Heart left ventricle (tissue), 16 donors: ENCODE measurements around the gene HPRT1. TPM values are rescaled to one million over a fixed set of nuclear protein-coding genes. Genes with fewer than 3 reads are reported as not detected.
A peak's percentile ranks its signal among the peaks of the same experiment; 100 is the strongest.

Experiments
- ATAC-seq, 4 donors: fragments of 200-7000 bp; cut with Tn5 transposase; one replicate each; pipeline ENCODE4 v1.9.1; 2020 to 2022; ENCODE audit warnings: moderate library complexity in 4 of 4, mild to moderate bottlenecking in 3 of 4, moderate number of reproducible peaks in 1 of 4
- DNase-seq, 5 donors: peaks; one replicate each; pipeline ENCODE4 v3.0.0-alpha.2; 2020
- H3K27ac ChIP-seq, 12 donors: fragments of 200-600 bp; sonication (generic) in 4 of 12; one replicate each; pipeline versions ENCODE4 v1.5.0 to v1.8.0; 2016 to 2022; ENCODE audit warnings: mild to moderate bottlenecking in 2 of 12
- H3K27me3 ChIP-seq, 9 donors: fragments of 200-600 bp; sonication (generic) in 2 of 9; one replicate each; pipeline versions ENCODE4 v1.5.1 to v1.8.0; 2016 to 2022; ENCODE audit warnings: mild to moderate bottlenecking in 3 of 9
- H3K36me3 ChIP-seq, 9 donors: fragments of 200-600 bp; sonication (generic) in 2 of 9; one replicate each; pipeline versions ENCODE4 v1.5.0 to v1.8.0; 2018 to 2022; ENCODE audit warnings: mild to moderate bottlenecking in 2 of 9
- H3K4me1 ChIP-seq, 12 donors: fragments of 200-600 bp; sonication (generic) in 4 of 12; one replicate each; pipeline versions ENCODE4 v1.5.0 to v1.8.0; 2016 to 2022; ENCODE audit warnings: mild to moderate bottlenecking in 3 of 12
- H3K4me3 ChIP-seq, 12 donors: fragments of 200-600 bp; sonication (generic) in 4 of 12; one replicate each; pipeline versions ENCODE4 v1.5.0 to v1.8.0; 2017 to 2022; ENCODE audit warnings: mild to moderate bottlenecking in 9 of 12, moderate library complexity in 4 of 12
- H3K9me3 ChIP-seq, 12 donors: fragments of 200-600 bp; sonication (generic) in 4 of 12; one replicate each; pipeline versions ENCODE4 v1.5.0 to v1.8.0; 2016 to 2022; ENCODE audit warnings: mild to moderate bottlenecking in 1 of 12
- POLR2A ChIP-seq, 2 donors: fragments of 450-650 bp; IDR thresholded peaks; one replicate each; pipeline ENCODE4 v1.6.1; 2017; ENCODE audit warnings: antibody characterized with exemption in 2 of 2, mild to moderate bottlenecking in 2 of 2, moderate library complexity in 2 of 2
- WGBS, 4 donors: extraction: QIAGEN DNeasy Blood & Tissue Kit in 2 of 4; methylation state at CpG; one replicate each; pipeline versions ENCODE4 v1.1.5 to v1.1.7; 2013 to 2018; 5-methylcytosine and 5-hydroxymethylcytosine counted together
- intact Hi-C, 10 donors: fragments of 100-400 bp; cut with DNase I; formaldehyde crosslinking; loops; one replicate each; pipeline versions ENCODE4 v1.11.1 to v1.14.2; 2022
- polyA plus RNA-seq, 2 donors: library from polyadenylated mRNA; stranded (reverse); fragments of 200-250 nt; gene quantifications; one replicate each; pipeline ENCODE4 v1.2.3, GENCODE V29; 2013
- total RNA-seq, 9 donors: library from RNA; depleted of rRNA in 2 of 9; stranded (reverse); fragments of >200 nt in 2 of 9; fragmentation: NEBNext Ultra II Directional in 3 of 9; extraction: Animal tissue kit (Norgen Biotek cat#: 25700) in 3 of 9; gene quantifications; one replicate each; pipeline versions ENCODE4 v1.1.0 to v1.2.4, GENCODE V29; 2016 to 2023
- TF ChIP-seq, protein P1 (sequence below), 12 donors: fragments of 200-600 bp; sonication (generic) in 4 of 12; IDR thresholded peaks; one replicate each; pipeline versions ENCODE4 v1.5.0 to v1.8.0; 2018 to 2022; ENCODE audit warnings: antibody characterized with exemption in 12 of 12, mild to moderate bottlenecking in 5 of 12
- donor health status: ischemic (EF 13 %, LVEDD 7.1; RV severe dilation, severe dysfunction).
- donor health status: healthy with polysubstance abuse.
- donor health status: DM: no; HTN: yes; CAD: no.
- donor health status: DM: no; HTN: no; CAD: no.
- donor health status: ischemic (EF 25% LVEDD 6.9; RV normal size, moderate dysfunction).
- donor health status: ischemic (EF 25% LVEDD 5.7; RV mildly dilated, moderate dysfunction).
- donor health status: healthy.
- donor health status: DM: yes; HTN: yes; CAD: no.
- donor health status: ischemic (EF 35%, LVEDD 5.7; RV mildly dilated, moderate dysfunction).
- donor health status: nonischemic (EF 11% LVEDD 7.7; RV severe dilation, severe dysfunction).
- donor health status: DM: yes; HTN: yes; CAD: no.
- donor health status: PGD.
- donor health status: ischemic (EF 29% LVEDD 5.4; RV normal size, mild dysfunction).
- donor health status: nonischemic (EF 23%, LVEDD 6.1; RV moderate dilation, normal function).

Gene HPRT1
- total and polyA plus RNA-seq, 11 donors: 9.2 to 35.1 (median 25.6) TPM

DNA sequence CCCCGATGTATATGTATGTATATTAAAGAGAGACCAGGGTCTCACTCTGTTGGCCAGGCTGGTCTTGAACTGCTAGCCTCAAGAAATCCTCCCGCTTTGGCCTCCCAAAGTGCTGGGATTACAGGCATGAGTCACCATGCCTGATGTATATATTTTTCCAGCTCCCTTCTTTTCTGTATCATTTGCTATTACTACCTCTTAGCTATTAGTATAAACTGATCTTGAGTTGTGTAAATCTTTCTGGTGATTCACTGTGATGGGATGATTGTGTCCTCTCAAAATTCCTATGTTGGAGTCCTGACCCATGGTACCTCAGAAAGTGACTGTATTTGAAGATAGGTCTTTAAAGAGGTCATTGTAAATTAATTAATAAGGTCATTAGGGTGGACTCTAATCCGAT, 53.1 kb downstream of the HPRT1 start:
- 80 to 96% (median 89%) methylated on average over 3 of the region's 3 CpGs for WGBS, 4 donors
- Histone ChIP-seq H3K9me3 (no peaks in the 10 kb centered on the region), H3K27ac (no peak overlapping the region), H3K4me3 (no peak overlapping the region), H3K27me3 (no peaks in the 10 kb centered on the region), H3K4me1 (no peaks in the 10 kb centered on the region), H3K36me3 (no peaks in the 10 kb centered on the region)
- intact Hi-C loops: no loop called here
- TF ChIP-seq, protein P1, sequence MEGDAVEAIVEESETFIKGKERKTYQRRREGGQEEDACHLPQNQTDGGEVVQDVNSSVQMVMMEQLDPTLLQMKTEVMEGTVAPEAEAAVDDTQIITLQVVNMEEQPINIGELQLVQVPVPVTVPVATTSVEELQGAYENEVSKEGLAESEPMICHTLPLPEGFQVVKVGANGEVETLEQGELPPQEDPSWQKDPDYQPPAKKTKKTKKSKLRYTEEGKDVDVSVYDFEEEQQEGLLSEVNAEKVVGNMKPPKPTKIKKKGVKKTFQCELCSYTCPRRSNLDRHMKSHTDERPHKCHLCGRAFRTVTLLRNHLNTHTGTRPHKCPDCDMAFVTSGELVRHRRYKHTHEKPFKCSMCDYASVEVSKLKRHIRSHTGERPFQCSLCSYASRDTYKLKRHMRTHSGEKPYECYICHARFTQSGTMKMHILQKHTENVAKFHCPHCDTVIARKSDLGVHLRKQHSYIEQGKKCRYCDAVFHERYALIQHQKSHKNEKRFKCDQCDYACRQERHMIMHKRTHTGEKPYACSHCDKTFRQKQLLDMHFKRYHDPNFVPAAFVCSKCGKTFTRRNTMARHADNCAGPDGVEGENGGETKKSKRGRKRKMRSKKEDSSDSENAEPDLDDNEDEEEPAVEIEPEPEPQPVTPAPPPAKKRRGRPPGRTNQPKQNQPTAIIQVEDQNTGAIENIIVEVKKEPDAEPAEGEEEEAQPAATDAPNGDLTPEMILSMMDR (IDR thresholded peaks at IDR 0.05): no peak
- TF ChIP-seq POLR2A (IDR thresholded peaks at IDR 0.05): no peak
- DNase-seq (no peak), ATAC-seq (no peak)

DNA sequence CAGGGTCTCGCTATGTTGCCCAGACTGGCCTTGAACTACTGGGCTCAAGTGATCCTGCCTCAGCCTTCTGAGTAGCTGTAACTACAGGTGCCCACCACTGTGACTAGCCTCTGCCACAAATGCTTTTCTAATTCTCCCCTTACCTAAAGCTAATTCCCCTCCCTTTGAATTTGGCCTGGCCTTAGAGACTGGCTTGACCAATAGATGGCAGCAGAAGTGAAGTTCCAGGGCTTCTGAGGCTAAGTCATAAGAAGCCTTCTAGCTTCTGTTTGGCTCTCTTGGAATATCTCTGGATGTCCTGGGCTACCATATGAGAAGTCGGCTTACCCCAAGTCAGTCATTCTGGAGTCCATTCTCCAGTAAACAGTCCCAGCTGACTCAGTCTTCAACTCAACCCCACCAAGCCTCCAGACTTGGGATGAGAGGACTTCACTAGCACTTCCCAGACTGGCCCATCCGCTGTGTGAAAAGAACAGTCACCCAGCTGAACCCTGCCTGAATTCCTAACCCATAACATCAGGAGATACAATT, 61.0 kb downstream of the HPRT1 start:
- 66 to 82% (median 70%) methylated on average over 3 of the region's 3 CpGs for WGBS, 4 donors
- Histone ChIP-seq H3K9me3 (no peaks in the 10 kb centered on the region), H3K27ac (no peak overlapping the region), H3K36me3 (no peaks in the 10 kb centered on the region), H3K4me3 (no peak overlapping the region), H3K27me3 (no peaks in the 10 kb centered on the region), H3K4me1 (no peaks in the 10 kb centered on the region)
- intact Hi-C loops: loop anchor here in 9 of 10 donors (1.0 to 10.0 kb wide), 6 partner anchors 231 to 236 kb away; no protein-coding TSS in a partner anchor
- peak in 1 of 5 donors; percentile 21 for DNase-seq
- peak; percentile 69 to 82 (median 74) for ATAC-seq
- TF ChIP-seq, protein P1 (IDR thresholded peaks at IDR 0.05): peak; percentile 39 to 69 (median 56)
- TF ChIP-seq POLR2A (IDR thresholded peaks at IDR 0.05): no peak

DNA sequence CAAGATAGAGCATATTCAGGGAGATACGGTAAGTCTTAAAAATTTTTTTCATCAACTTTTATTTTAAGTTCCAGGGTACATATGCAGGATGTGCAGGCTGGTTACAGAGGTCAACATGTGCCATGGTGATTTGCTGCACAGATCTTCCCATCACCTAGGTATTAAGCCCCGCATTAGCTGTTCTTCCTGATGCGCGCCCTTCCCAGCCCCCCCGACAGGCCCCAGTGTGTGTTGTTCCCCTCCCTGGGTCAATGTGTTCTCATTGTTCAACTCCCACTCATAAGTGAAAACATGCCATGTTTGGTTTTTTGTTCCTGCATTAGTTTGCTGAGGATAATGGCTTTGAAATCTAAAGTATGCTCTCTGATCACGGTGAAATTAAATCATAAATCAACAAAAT, 64.2 kb downstream of the HPRT1 start:
- ATAC-seq: no peak
- 74 to 90% (median 84%) methylated on average over 6 of the region's 6 CpGs for WGBS, 4 donors

DNA sequence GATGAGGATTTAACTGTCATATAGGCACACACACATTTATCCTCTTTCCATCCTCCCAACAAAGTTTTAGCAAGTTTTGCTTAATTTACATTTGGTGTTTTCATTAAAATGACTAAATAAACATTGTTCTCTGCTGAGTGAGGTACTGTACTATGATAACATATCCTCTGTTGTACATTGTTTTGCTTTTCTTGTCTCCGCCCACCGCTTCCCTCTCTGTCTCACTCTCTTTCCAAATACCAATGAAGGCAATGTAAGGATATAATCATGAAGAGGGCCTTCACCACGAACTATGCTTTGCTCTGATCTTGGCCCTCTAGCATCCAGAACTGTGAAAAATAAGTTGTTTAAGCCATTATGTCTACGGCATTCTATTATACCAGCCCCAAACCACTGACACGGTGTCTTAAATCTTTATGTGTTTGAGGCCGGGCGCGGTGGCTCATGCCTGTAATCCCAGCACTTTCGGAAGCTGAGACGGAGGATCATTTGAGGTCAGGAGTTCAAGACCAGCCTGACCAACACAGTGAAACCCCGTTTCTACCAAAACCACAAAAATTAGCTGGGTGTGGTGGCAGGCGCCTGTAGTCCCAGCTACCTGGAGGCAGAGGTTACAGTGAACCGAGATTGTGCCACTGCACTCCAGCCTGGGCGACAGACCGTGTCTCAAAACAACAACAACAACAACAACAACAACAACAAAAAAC, 65.3 kb downstream of the HPRT1 start:
- ATAC-seq: no peak
- H3K36me3 ChIP-seq: no peaks in the 10 kb centered on the region
- H3K9me3 ChIP-seq: no peaks in the 10 kb centered on the region
- TF ChIP-seq, protein P1 (IDR thresholded peaks at IDR 0.05): no peak
- TF ChIP-seq POLR2A (IDR thresholded peaks at IDR 0.05): no peak
- DNase-seq: no peak
- H3K4me3 ChIP-seq: no peak overlapping the region
- intact Hi-C loops: loop anchor here in 1 of 10 donors (10.0 kb wide), 1 partner anchor 230 kb away; no protein-coding TSS in a partner anchor
- no peaks in the 10 kb centered on the region for H3K27me3 ChIP-seq
- peaks cover 0 to 6% (median 0%) of the 10 kb centered on the region in 12 donors for H3K4me1 ChIP-seq
- 77 to 87% (median 86%) methylated on average over 15 of the region's 15 CpGs for WGBS, 4 donors
- H3K27ac ChIP-seq: no peak overlapping the region

More for the DNA sequence above, 64.2 kb downstream of the HPRT1 start:
- TF ChIP-seq, protein P1 (IDR thresholded peaks at IDR 0.05): no peak
- TF ChIP-seq POLR2A (IDR thresholded peaks at IDR 0.05): no peak
- H3K27ac ChIP-seq: no peak overlapping the region
- intact Hi-C loops: loop anchor here in 5 of 10 donors (5.0 to 10.0 kb wide), 3 partner anchors 228 to 233 kb away; no protein-coding TSS in a partner anchor
- no peaks in the 10 kb centered on the region for H3K9me3 ChIP-seq
- no peaks in the 10 kb centered on the region for H3K36me3 ChIP-seq
- H3K4me1 ChIP-seq: peaks cover 0 to 6% (median 0%) of the 10 kb centered on the region in 12 donors
- H3K4me3 ChIP-seq: no peak overlapping the region
- no peaks in the 10 kb centered on the region for H3K27me3 ChIP-seq
- no peak for DNase-seq
